ENCODE measurements around the gene DGKE. TPM values are rescaled to one million over a fixed set of nuclear protein-coding genes. Genes with fewer than 3 reads are reported as not detected.

The DGKE gene
- total RNA-seq, 2 experiments from 2014 or later, result 20.0 to 22.3 TPM

DNA sequence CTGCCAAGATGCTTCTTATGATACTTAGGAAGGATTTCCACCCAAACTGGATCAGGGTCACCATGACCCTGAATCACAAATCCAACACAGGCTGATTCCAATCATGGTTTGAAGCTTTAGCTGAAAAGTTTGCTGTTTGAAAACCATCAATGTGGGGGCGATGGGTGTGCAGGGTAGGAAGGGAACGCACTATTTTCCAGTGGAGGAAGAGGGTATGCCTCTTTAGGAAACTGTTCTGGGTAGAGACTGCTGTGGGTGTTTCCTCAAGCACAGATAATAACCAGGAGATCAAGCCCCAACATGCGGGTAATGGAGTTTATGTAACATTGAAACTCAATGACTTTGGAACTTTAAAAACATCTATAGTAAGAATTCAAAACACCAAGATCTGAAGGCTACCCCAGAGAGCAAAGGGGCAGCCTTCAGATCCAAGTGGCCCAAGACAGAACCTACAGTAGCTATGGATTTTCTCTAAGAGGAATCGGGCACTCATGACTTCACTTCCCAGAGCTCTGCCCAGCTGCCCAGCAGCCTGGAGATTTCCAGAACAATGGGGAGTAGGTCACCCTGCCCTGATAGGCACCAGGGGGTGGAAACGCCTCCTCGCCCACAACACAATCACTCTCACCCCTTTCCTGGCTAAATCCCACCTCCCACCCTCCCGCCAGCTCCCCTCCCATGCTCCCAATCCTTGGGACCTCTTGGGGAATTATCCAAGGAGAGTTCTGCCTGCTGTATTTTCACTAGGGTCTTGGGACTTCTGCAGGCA lies 57.1 kb downstream of the DGKE start:
- H3K9me3 Mint-ChIP-seq, result peaks cover 3% of the 10 kb centered on the region
- no peaks in the 10 kb centered on the region for H3K4me1 Mint-ChIP-seq (ENCODE audit: low read depth)
- TF ChIP-seq, protein P1, sequence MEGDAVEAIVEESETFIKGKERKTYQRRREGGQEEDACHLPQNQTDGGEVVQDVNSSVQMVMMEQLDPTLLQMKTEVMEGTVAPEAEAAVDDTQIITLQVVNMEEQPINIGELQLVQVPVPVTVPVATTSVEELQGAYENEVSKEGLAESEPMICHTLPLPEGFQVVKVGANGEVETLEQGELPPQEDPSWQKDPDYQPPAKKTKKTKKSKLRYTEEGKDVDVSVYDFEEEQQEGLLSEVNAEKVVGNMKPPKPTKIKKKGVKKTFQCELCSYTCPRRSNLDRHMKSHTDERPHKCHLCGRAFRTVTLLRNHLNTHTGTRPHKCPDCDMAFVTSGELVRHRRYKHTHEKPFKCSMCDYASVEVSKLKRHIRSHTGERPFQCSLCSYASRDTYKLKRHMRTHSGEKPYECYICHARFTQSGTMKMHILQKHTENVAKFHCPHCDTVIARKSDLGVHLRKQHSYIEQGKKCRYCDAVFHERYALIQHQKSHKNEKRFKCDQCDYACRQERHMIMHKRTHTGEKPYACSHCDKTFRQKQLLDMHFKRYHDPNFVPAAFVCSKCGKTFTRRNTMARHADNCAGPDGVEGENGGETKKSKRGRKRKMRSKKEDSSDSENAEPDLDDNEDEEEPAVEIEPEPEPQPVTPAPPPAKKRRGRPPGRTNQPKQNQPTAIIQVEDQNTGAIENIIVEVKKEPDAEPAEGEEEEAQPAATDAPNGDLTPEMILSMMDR (IDR thresholded peaks at IDR 0.05), result no peak
- no peak overlapping the region for H3K4me3 Mint-ChIP-seq
- no peaks in the 10 kb centered on the region for H3K27me3 ChIP-seq (ENCODE audit: control insufficient read depth in 1 of 2, insufficient read depth in 2 of 2, low read length in 2 of 2)
- no peak overlapping the region for H3K27ac ChIP-seq (ENCODE audit: low read depth in 1 of 2, low read length in 2 of 2)
- H3K36me3 Mint-ChIP-seq (ENCODE audit: low read depth), result peaks cover 100% of the 10 kb centered on the region
- POLR2A ChIA-PET, result interaction anchor here (0.5 to 1.0 kb wide), 2 partner anchors 23 to 70 kb away, joined by 3 read pairs; partner anchors contain the start of gene TRIM25
- no peak overlapping the region for H3K4me3 ChIP-seq (ENCODE audit: low read length)
- H3K4me1 ChIP-seq (ENCODE audit: insufficient read depth, low read length), result no peaks in the 10 kb centered on the region
- ATAC-seq (ENCODE audit: poor library complexity), result no peak
- no peak for DNase-seq
- no peak overlapping the region for H3K27ac Mint-ChIP-seq
- no peaks in the 10 kb centered on the region for H3K27me3 Mint-ChIP-seq
- peaks cover 84% of the 10 kb centered on the region for H3K36me3 ChIP-seq (ENCODE audit: insufficient read depth, low read length)
- intact Hi-C loops (cut with DNase I, micrococcal nuclease), result loop anchor here in 1 of 2 experiments (1.0 kb wide), 1 partner anchor 49 kb away; no protein-coding TSS in a partner anchor
- CTCF ChIA-PET, result no interaction called here
- H3K9me3 ChIP-seq (ENCODE audit: control insufficient read depth in 1 of 2, insufficient read depth in 1 of 2, low read length in 2 of 2), result peaks cover 13 to 14% of the 10 kb centered on the region in 2 experiments

GRCh38 chr17:56891751-56892150 lies 57.8 kb downstream of the DGKE start:
- POLR2A ChIA-PET, result interaction anchor here (1.0 kb wide), 1 partner anchor 22 kb away, joined by 3 read pairs; the partner anchor contains the start of gene TRIM25
- H3K9me3 ChIP-seq (ENCODE audit: control insufficient read depth in 1 of 2, insufficient read depth in 1 of 2, low read length in 2 of 2), result peaks cover 13 to 14% of the 10 kb centered on the region in 2 experiments
- peak; percentile 65 for ATAC-seq (ENCODE audit: poor library complexity)
- H3K27me3 ChIP-seq (ENCODE audit: control insufficient read depth in 1 of 2, insufficient read depth in 2 of 2, low read length in 2 of 2), result no peaks in the 10 kb centered on the region
- no peak overlapping the region for H3K4me3 ChIP-seq (ENCODE audit: low read length)
- H3K27ac ChIP-seq (ENCODE audit: low read depth in 1 of 2, low read length in 2 of 2), result no peak overlapping the region
- H3K4me3 Mint-ChIP-seq, result no peak overlapping the region
- H3K36me3 ChIP-seq (ENCODE audit: insufficient read depth, low read length), result peaks cover 89% of the 10 kb centered on the region
- no peaks in the 10 kb centered on the region for H3K4me1 ChIP-seq (ENCODE audit: insufficient read depth, low read length)
- peaks cover 3% of the 10 kb centered on the region for H3K9me3 Mint-ChIP-seq
- H3K27ac Mint-ChIP-seq, result no peak overlapping the region
- H3K27me3 Mint-ChIP-seq, result no peaks in the 10 kb centered on the region
- H3K4me1 Mint-ChIP-seq (ENCODE audit: low read depth), result no peaks in the 10 kb centered on the region
- CTCF ChIA-PET, result interaction anchor here (0.5 to 1.0 kb wide), 2 partner anchors 12 to 48 kb away, joined by 3 read pairs; no protein-coding TSS in a partner anchor
- DNase-seq, result peak in 13 of 14 experiments; percentile 36 to 71 (median 47)
- peaks cover 100% of the 10 kb centered on the region for H3K36me3 Mint-ChIP-seq (ENCODE audit: low read depth)
- intact Hi-C loops (cut with DNase I, micrococcal nuclease), result loop anchor here (1.0 to 2.0 kb wide), 2 partner anchors 49 kb away; no protein-coding TSS in a partner anchor
- TF ChIP-seq, protein P1 (IDR thresholded peaks at IDR 0.05), result peak; percentile 50

GRCh38 chr17:56892333-56892732 lies 58.4 kb downstream of the DGKE start:
- H3K36me3 Mint-ChIP-seq (ENCODE audit: low read depth), result peaks cover 100% of the 10 kb centered on the region

More at GRCh38 chr17:56892333-56892732, 58.4 kb downstream of the DGKE start:
- intact Hi-C loops (cut with DNase I, micrococcal nuclease), result loop anchor here in 1 of 2 experiments (2.0 kb wide), 1 partner anchor 48 kb away; no protein-coding TSS in a partner anchor
- no peaks in the 10 kb centered on the region for H3K27me3 Mint-ChIP-seq
- H3K4me1 Mint-ChIP-seq (ENCODE audit: low read depth), result no peaks in the 10 kb centered on the region
- CTCF ChIA-PET, result interaction anchor here (0.5 to 1.0 kb wide), 2 partner anchors 11 to 47 kb away, joined by 3 read pairs; no protein-coding TSS in a partner anchor
- Histone ChIP-seq H3K4me3 (ENCODE audit: low read length) (no peak overlapping the region), H3K27me3 (ENCODE audit: control insufficient read depth in 1 of 2, insufficient read depth in 2 of 2, low read length in 2 of 2) (no peaks in the 10 kb centered on the region), H3K27ac (ENCODE audit: low read depth in 1 of 2, low read length in 2 of 2) (no peak overlapping the region), H3K4me1 (ENCODE audit: insufficient read depth, low read length) (no peaks in the 10 kb centered on the region), H3K9me3 (ENCODE audit: control insufficient read depth in 1 of 2, insufficient read depth in 1 of 2, low read length in 2 of 2) (peaks cover 13 to 14% of the 10 kb centered on the region in 2 experiments), H3K36me3 (ENCODE audit: insufficient read depth, low read length) (peaks cover 90% of the 10 kb centered on the region)
- no peak for DNase-seq
- POLR2A ChIA-PET, result no interaction called here
- H3K4me3 Mint-ChIP-seq, result no peak overlapping the region
- ATAC-seq (ENCODE audit: poor library complexity), result no peak
- H3K9me3 Mint-ChIP-seq, result peaks cover under 1% of the 10 kb centered on the region
- TF ChIP-seq, protein P1 (IDR thresholded peaks at IDR 0.05), result no peak
- H3K27ac Mint-ChIP-seq, result no peak overlapping the region
